ENCODE measurements around the gene SOX10.

Gene SOX10

GRCh38 chr22:37929390-37929789 is 55.0 kb downstream of the SOX10 start:
- DNase-seq: no peak

GRCh38 chr22:37927637-37927936 is 56.8 kb downstream of the SOX10 start:
- DNase-seq: no peak

- DNase-seq: no peak
These were observed 57.4 kb downstream of the SOX10 start for GRCh38 chr22:37926771-37927636.

- DNase-seq: no peak
These were observed 58.0 kb downstream of the SOX10 start for GRCh38 chr22:37926358-37926757.

- no peak for DNase-seq
These were observed 58.6 kb downstream of the SOX10 start for GRCh38 chr22:37925767-37926166.

GRCh38 chr22:37925330-37925729 is 59.0 kb downstream of the SOX10 start:
- DNase-seq: no peak

GRCh38 chr22:37924386-37925065 is 59.8 kb downstream of the SOX10 start:
- DNase-seq: no peak

GRCh38 chr22:37923927-37924326 is 60.4 kb downstream of the SOX10 start:
- no peak for DNase-seq
